Measurements from ENCODE around the gene RHBDF1. TPM values are rescaled to one million over a fixed set of nuclear protein-coding genes. Genes with fewer than 3 reads are reported as not detected.
A peak's percentile ranks its signal among the peaks of the same experiment; 100 is the strongest.

Gene RHBDF1
- polyA plus RNA-seq, 1 donor from 2014 or later, result 0.21 TPM

DNA sequence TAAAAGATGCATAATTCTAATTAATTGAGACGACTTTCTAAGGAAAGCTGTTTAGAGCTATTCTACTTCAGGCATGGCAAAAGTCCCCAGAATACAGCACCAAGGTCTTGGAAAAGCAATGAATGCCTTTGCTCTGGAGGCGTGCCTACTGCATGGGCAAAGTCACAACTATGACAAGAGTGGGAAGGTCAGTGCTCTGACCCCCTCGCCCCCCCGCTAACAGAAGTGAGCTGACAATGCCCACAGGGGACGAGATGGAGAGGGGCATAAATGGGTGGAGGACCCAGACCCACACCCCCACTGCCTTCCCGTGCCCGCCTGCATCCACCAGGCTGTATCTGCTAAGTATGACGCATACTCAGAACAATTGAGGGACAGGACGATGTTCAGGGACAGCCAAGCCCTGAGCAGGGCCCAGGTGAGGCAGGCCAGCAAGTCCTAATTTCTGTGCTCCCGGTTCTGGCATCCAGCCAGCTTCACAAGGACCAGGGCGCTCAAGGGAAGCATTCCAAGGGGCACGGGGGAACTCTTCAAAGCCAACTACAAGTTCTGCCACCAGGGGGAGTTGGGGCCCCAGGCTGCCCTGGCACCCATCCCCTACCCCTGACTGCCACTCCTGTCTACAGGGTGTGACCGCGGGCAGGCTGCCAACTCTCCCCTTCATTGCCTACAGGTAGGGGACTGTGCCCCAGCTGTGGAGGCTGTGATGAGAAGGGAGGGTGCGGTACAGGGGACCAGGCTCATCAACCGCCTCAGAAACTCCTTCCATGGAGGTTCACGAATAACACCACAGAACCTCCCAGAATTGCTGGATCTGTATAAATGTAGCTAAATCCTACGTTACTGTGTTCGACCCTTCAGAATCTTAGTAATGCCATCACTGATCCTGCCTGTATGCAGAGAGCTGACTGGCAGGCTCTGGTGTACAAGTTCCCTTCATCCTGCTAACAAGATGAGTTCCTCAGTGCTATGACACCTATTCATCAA lies 45.2 kb upstream of the RHBDF1 start:
- Histone ChIP-seq H3K4me2 (ENCODE audit: low read length) (no peak overlapping the region), H3K9ac (ENCODE audit: low read length) (no peak overlapping the region), H3K27ac (ENCODE audit: low read length) (no peak overlapping the region), H3K9me2 (ENCODE audit: insufficient read depth, low read length) (no peaks in the 10 kb centered on the region), H2AFZ (ENCODE audit: low read depth, low read length) (no peak overlapping the region), H3K9me3 (ENCODE audit: low read length) (no peaks in the 10 kb centered on the region), H3F3A (ENCODE audit: insufficient read depth, low read length, poor library complexity, severe bottlenecking) (no peaks in the 10 kb centered on the region), H3K79me2 (replicated peaks; ENCODE audit: insufficient read depth, low read length) (no peaks in the 10 kb centered on the region), H3K36me3 (ENCODE audit: insufficient read depth, low read length) (no peaks in the 10 kb centered on the region), H4K20me1 (ENCODE audit: insufficient read depth) (no peaks in the 10 kb centered on the region), H3K4me3 (ENCODE audit: low read length) (no peak overlapping the region), H3K27me3 (ENCODE audit: insufficient read depth, low read depth, low read length) (no peaks in the 10 kb centered on the region)
- TF ChIP-seq, protein P1, sequence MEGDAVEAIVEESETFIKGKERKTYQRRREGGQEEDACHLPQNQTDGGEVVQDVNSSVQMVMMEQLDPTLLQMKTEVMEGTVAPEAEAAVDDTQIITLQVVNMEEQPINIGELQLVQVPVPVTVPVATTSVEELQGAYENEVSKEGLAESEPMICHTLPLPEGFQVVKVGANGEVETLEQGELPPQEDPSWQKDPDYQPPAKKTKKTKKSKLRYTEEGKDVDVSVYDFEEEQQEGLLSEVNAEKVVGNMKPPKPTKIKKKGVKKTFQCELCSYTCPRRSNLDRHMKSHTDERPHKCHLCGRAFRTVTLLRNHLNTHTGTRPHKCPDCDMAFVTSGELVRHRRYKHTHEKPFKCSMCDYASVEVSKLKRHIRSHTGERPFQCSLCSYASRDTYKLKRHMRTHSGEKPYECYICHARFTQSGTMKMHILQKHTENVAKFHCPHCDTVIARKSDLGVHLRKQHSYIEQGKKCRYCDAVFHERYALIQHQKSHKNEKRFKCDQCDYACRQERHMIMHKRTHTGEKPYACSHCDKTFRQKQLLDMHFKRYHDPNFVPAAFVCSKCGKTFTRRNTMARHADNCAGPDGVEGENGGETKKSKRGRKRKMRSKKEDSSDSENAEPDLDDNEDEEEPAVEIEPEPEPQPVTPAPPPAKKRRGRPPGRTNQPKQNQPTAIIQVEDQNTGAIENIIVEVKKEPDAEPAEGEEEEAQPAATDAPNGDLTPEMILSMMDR (IDR thresholded peaks at IDR 0.05; ENCODE audit: poor library complexity, severe bottlenecking), result peak; percentile 45
- TF ChIP-seq MXI1 (conservative IDR thresholded peaks at IDR 0.05; ENCODE audit: poor library complexity, severe bottlenecking), result no peak
- TF ChIP-seq, protein P2, sequence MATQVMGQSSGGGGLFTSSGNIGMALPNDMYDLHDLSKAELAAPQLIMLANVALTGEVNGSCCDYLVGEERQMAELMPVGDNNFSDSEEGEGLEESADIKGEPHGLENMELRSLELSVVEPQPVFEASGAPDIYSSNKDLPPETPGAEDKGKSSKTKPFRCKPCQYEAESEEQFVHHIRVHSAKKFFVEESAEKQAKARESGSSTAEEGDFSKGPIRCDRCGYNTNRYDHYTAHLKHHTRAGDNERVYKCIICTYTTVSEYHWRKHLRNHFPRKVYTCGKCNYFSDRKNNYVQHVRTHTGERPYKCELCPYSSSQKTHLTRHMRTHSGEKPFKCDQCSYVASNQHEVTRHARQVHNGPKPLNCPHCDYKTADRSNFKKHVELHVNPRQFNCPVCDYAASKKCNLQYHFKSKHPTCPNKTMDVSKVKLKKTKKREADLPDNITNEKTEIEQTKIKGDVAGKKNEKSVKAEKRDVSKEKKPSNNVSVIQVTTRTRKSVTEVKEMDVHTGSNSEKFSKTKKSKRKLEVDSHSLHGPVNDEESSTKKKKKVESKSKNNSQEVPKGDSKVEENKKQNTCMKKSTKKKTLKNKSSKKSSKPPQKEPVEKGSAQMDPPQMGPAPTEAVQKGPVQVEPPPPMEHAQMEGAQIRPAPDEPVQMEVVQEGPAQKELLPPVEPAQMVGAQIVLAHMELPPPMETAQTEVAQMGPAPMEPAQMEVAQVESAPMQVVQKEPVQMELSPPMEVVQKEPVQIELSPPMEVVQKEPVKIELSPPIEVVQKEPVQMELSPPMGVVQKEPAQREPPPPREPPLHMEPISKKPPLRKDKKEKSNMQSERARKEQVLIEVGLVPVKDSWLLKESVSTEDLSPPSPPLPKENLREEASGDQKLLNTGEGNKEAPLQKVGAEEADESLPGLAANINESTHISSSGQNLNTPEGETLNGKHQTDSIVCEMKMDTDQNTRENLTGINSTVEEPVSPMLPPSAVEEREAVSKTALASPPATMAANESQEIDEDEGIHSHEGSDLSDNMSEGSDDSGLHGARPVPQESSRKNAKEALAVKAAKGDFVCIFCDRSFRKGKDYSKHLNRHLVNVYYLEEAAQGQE (IDR thresholded peaks at IDR 0.05; ENCODE audit: borderline replicate concordance), result no peak
- TF ChIP-seq POLR2AphosphoS5 (IDR thresholded peaks at IDR 0.05), result no peak

DNA sequence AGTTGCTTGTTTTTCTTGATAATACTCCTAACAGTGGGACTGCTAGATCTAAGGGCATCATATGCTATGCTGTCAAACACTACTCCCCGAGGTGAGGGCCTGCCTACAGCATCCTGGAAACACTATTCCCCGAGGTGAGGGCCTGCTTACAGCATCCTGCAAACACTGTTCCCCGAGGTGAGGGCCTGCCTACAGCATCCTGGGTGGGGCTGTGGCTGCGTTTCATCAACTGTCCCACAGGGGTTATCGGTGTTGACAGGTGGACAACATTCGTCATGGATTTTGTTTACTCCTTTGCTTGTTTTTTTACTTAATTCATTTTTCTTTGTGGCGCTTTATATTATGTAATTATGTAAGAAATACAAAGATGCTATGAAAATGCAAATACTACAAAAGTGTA lies 43.6 kb upstream of the RHBDF1 start:
- Histone ChIP-seq H3K79me2 (replicated peaks; ENCODE audit: insufficient read depth, low read length) (no peaks in the 10 kb centered on the region), H3K9ac (ENCODE audit: low read length) (no peak overlapping the region), H3K27me3 (ENCODE audit: insufficient read depth, low read depth, low read length) (no peaks in the 10 kb centered on the region), H3K4me2 (ENCODE audit: low read length) (no peak overlapping the region), H3K4me3 (ENCODE audit: low read length) (no peak overlapping the region), H3K9me3 (ENCODE audit: low read length) (no peaks in the 10 kb centered on the region), H4K20me1 (ENCODE audit: insufficient read depth) (no peaks in the 10 kb centered on the region), H3F3A (ENCODE audit: insufficient read depth, low read length, poor library complexity, severe bottlenecking) (no peaks in the 10 kb centered on the region), H3K36me3 (ENCODE audit: insufficient read depth, low read length) (no peaks in the 10 kb centered on the region), H2AFZ (ENCODE audit: low read depth, low read length) (no peak overlapping the region), H3K27ac (ENCODE audit: low read length) (no peak overlapping the region), H3K9me2 (ENCODE audit: insufficient read depth, low read length) (no peaks in the 10 kb centered on the region)
- TF ChIP-seq RAD21 (conservative IDR thresholded peaks at IDR 0.05) (no peak), SMC3 (conservative IDR thresholded peaks at IDR 0.05; ENCODE audit: poor library complexity) (no peak), TAF1 (IDR thresholded peaks at IDR 0.05; ENCODE audit: low read depth) (no peak), MXI1 (conservative IDR thresholded peaks at IDR 0.05; ENCODE audit: poor library complexity, severe bottlenecking) (no peak), EZH2 (IDR thresholded peaks at IDR 0.05; ENCODE audit: borderline replicate concordance, insufficient read depth, low read length, poor library complexity, severe bottlenecking) (no peak), EP300 (conservative IDR thresholded peaks at IDR 0.05; ENCODE audit: poor library complexity, severe bottlenecking) (no peak)
- TF ChIP-seq, protein P1 (IDR thresholded peaks at IDR 0.05; ENCODE audit: poor library complexity, severe bottlenecking), result no peak
- TF ChIP-seq, protein P2 (IDR thresholded peaks at IDR 0.05; ENCODE audit: borderline replicate concordance), result no peak
